ENCODE results near the gene KPNA6.
"Not testable (repeated sequence)": the region's sequence is repeated elsewhere in the genome, so short reads cannot be mapped to it uniquely, and the experiment has no call there.

Gene KPNA6

GRCh38 chr1:32107742-32108661 is at the start of gene KPNA6:
TSS of gene KPNA6 (plus strand) at chr1:32108056. CDS start at chr1:32108131, 75 bp downstream.
- peak; percentile 93 for DNase-seq

- no peak for DNase-seq
Observed at GRCh38 chr1:32060914-32061313, 46.9 kb upstream of the KPNA6 start.

- no peak for DNase-seq
Observed at GRCh38 chr1:32062867-32063230, 45.0 kb upstream of the KPNA6 start.

GRCh38 chr1:32063261-32063681 is 44.6 kb upstream of the KPNA6 start:
- DNase-seq, result peak; percentile 26

GRCh38 chr1:32065613-32066488 is 42.0 kb upstream of the KPNA6 start:
- DNase-seq, result not testable (repeated sequence)

- DNase-seq, result peak; percentile 71
Observed at GRCh38 chr1:32066489-32066873, 41.4 kb upstream of the KPNA6 start.

- DNase-seq, result no peak
Observed at GRCh38 chr1:32068957-32069588, 38.8 kb upstream of the KPNA6 start.

GRCh38 chr1:32071758-32072621 is 35.9 kb upstream of the KPNA6 start:
- DNase-seq, result no peak

GRCh38 chr1:32072622-32073298 is 35.1 kb upstream of the KPNA6 start, which contains the start of gene TMEM39B:
TSS of gene TMEM39B (plus strand) at chr1:32072939. CDS start at chr1:32073048, 109 bp downstream.
- DNase-seq, result peak; percentile 97

- peak; percentile 90 for DNase-seq
Observed at GRCh38 chr1:32073299-32074229, 34.3 kb upstream of the KPNA6 start.

- DNase-seq, result no peak
Observed at GRCh38 chr1:32074841-32075240, 33.0 kb upstream of the KPNA6 start.

- no peak for DNase-seq
Observed at GRCh38 chr1:32077451-32077850, 30.4 kb upstream of the KPNA6 start.

GRCh38 chr1:32082022-32082421 is 25.8 kb upstream of the KPNA6 start:
- no peak for DNase-seq

- DNase-seq, result not testable (repeated sequence)
Observed at GRCh38 chr1:32086381-32086780, 21.5 kb upstream of the KPNA6 start.

- no peak for DNase-seq
Observed at GRCh38 chr1:32091176-32091575, 16.7 kb upstream of the KPNA6 start.

- DNase-seq, result no peak
Observed at GRCh38 chr1:32091591-32091990, 16.3 kb upstream of the KPNA6 start.

GRCh38 chr1:32094746-32095521 is 12.9 kb upstream of the KPNA6 start:
- DNase-seq, result no peak

GRCh38 chr1:32099426-32099825 is 8.4 kb upstream of the KPNA6 start:
- no peak for DNase-seq

- no peak for DNase-seq
Observed at GRCh38 chr1:32100359-32100758, 7.5 kb upstream of the KPNA6 start.

All from DMS79 (cell line).